Astrocyte (in vitro differentiated cells and primary cell): Measurements from ENCODE around the gene RNF5.

ENCODE experiments used
- EZH2 ChIP-seq: IDR thresholded peaks from 2 replicates; pipeline ENCODE4 v1.6.1; 2012; ENCODE audit warnings: mild to moderate bottlenecking, low read length, inconsistent platforms; ENCODE audit not compliant: insufficient read depth
- TF ChIP-seq, protein P1 (sequence below): IDR thresholded peaks from 2 replicates; pipeline ENCODE4 v1.5.1; 2011; ENCODE audit warnings: low read depth, mild to moderate bottlenecking, inconsistent platforms, low read length, moderate library complexity; ENCODE audit not compliant: insufficient read depth

DNA sequence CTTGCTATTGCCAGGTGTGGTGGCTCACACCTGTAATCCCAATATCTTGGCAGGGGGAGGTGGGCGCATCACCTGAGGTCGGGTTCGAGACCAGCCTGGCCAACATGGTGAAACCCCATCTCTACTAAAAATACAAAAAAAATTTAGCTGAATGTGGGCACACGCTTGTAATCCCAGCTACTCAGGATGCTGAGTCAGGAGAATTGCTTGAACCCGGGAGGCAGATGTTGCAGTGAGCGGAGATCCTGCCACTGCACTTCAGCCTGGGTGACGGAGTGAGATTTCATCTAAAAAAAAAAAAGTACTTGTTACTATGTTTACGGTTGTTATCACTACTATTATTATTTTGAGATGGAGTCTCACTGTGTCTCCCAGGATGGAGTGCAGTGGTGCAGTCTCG is 21.3 kb upstream of the RNF5 start:
- TF ChIP-seq, protein P1, sequence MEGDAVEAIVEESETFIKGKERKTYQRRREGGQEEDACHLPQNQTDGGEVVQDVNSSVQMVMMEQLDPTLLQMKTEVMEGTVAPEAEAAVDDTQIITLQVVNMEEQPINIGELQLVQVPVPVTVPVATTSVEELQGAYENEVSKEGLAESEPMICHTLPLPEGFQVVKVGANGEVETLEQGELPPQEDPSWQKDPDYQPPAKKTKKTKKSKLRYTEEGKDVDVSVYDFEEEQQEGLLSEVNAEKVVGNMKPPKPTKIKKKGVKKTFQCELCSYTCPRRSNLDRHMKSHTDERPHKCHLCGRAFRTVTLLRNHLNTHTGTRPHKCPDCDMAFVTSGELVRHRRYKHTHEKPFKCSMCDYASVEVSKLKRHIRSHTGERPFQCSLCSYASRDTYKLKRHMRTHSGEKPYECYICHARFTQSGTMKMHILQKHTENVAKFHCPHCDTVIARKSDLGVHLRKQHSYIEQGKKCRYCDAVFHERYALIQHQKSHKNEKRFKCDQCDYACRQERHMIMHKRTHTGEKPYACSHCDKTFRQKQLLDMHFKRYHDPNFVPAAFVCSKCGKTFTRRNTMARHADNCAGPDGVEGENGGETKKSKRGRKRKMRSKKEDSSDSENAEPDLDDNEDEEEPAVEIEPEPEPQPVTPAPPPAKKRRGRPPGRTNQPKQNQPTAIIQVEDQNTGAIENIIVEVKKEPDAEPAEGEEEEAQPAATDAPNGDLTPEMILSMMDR, result no peak
- no peak for TF ChIP-seq EZH2
